Upper lobe of left lung (tissue), 4 donors: ENCODE measurements around the gene TMTC2.

Experiments used
- CTCF ChIP-seq, 6 experiments: fragments of 450-650 bp in 4 of 6; fragments of 200-600 bp in 2 of 6; sonication (generic) in 2 of 6; IDR thresholded peaks; one replicate each; pipeline ENCODE4 v1.5.1; 2016 to 2019; ENCODE audit warnings: antibody characterized with exemption in 6 of 6
- EP300 ChIP-seq, 4 donors: sonication (generic); formaldehyde crosslinking; IDR thresholded peaks; one replicate each; pipeline ENCODE4 v1.5.1; 2017; ENCODE audit warnings: antibody characterized with exemption in 4 of 4, control low read depth in 2 of 4
- POLR2A ChIP-seq, 4 donors: fragments of 450-650 bp; IDR thresholded peaks; one replicate each; pipeline ENCODE4 v1.5.1; 2016 to 2017; ENCODE audit warnings: antibody characterized with exemption in 4 of 4, mild to moderate bottlenecking in 2 of 4

- TF ChIP-seq CTCF (IDR thresholded peaks at IDR 0.05), result no peak
- no peak for TF ChIP-seq POLR2A (IDR thresholded peaks at IDR 0.05)
- no peak for TF ChIP-seq EP300 (IDR thresholded peaks at IDR 0.05)
Observed at GRCh38 chr12:82765971-82766705, 79.4 kb downstream of the TMTC2 start.
